GM12873 (cell line): ENCODE data around the gene TIMMDC1.

ENCODE experiments used
- CTCF ChIP-seq: IDR thresholded peaks from 2 replicates; pipeline ENCODE4 v1.5.1; 2012; ENCODE audit warnings: low read depth, mild to moderate bottlenecking, moderate library complexity, low read length, control low read depth; ENCODE audit not compliant: insufficient read depth; ENCODE audit errors: missing control alignments

TIMMDC1 gene

GRCh38 chr3:119469418-119470189 lies 28.7 kb upstream of the TIMMDC1 start:
- no peak for TF ChIP-seq CTCF

- TF ChIP-seq CTCF, result no peak
Measured at GRCh38 chr3:119470866-119471265, 27.5 kb upstream of the TIMMDC1 start.

- TF ChIP-seq CTCF, result no peak
Measured at GRCh38 chr3:119481079-119481478, 17.3 kb upstream of the TIMMDC1 start.

- TF ChIP-seq CTCF, result no peak
Measured at GRCh38 chr3:119483101-119483500, 15.2 kb upstream of the TIMMDC1 start.

GRCh38 chr3:119485563-119485962 lies 12.8 kb upstream of the TIMMDC1 start:
- no peak for TF ChIP-seq CTCF

- peak; percentile 5 for TF ChIP-seq CTCF
Measured at GRCh38 chr3:119490153-119490552, 8.2 kb upstream of the TIMMDC1 start.

GRCh38 chr3:119492128-119492527 lies 6.2 kb upstream of the TIMMDC1 start:
- no peak for TF ChIP-seq CTCF
